HCT116 (cell line): ENCODE measurements around the gene QSOX1.

Experiments used
- CEBPB ChIP-seq: IDR thresholded peaks from 2 replicates; pipeline ENCODE4 v1.6.1; 2012; ENCODE audit warnings: low read depth
- CTCF ChIP-seq, 3 experiments: fragments of 200-600 bp in 1 of 3; sonication (generic) in 1 of 3; IDR thresholded peaks in 2 of 3; conservative IDR thresholded peaks in 1 of 3; 2 replicates each; pipeline ENCODE4 v1.5.1; 2012 to 2017; ENCODE audit warnings: low read depth in 2 of 3, low read length in 2 of 3, antibody characterized with exemption in 1 of 3, borderline replicate concordance in 1 of 3, control low read depth in 1 of 3, mild to moderate bottlenecking in 1 of 3, mixed read lengths in 1 of 3, mixed run types in 1 of 3, moderate library complexity in 1 of 3; ENCODE audit not compliant: insufficient read depth in 1 of 3
- EGR1 ChIP-seq: IDR thresholded peaks from 2 replicates; pipeline ENCODE4 v1.6.1; 2012; ENCODE audit warnings: low read depth
- EZH2 ChIP-seq: fragments of 200-600 bp; sonication (generic); IDR thresholded peaks from 2 replicates; pipeline ENCODE4 v1.6.1; 2017; ENCODE audit warnings: antibody characterized with exemption, mixed run types
- EZH2phosphoT487 ChIP-seq: fragments of 200-600 bp; IDR thresholded peaks from 2 replicates; pipeline ENCODE4 v1.6.1; 2018; ENCODE audit warnings: antibody characterized with exemption, borderline replicate concordance
- POLR2A ChIP-seq: IDR thresholded peaks from 2 replicates; pipeline ENCODE4 v1.7.0; 2011; ENCODE audit warnings: borderline replicate concordance; ENCODE audit not compliant: insufficient read depth, insufficient read length; ENCODE audit errors: extremely low read depth
- RAD21 ChIP-seq: IDR thresholded peaks from 2 replicates; pipeline ENCODE4 v1.6.1; 2012; ENCODE audit warnings: low read depth, mild to moderate bottlenecking
- SP1 ChIP-seq: IDR thresholded peaks from 2 replicates; pipeline ENCODE4 v1.6.1; 2012; ENCODE audit warnings: low read depth
- TCF7L2 ChIP-seq: IDR thresholded peaks from 2 replicates; pipeline ENCODE4 v1.7.0; 2011; ENCODE audit warnings: borderline replicate concordance, inconsistent platforms; ENCODE audit not compliant: insufficient read depth, insufficient read length; ENCODE audit errors: extremely low read depth
- ZBTB33 ChIP-seq: IDR thresholded peaks from 2 replicates; pipeline ENCODE4 v1.6.1; 2011; ENCODE audit warnings: mild to moderate bottlenecking, low read length, moderate library complexity; ENCODE audit not compliant: insufficient replicate concordance; ENCODE audit errors: extremely low read depth
- TF ChIP-seq, protein P1 (sequence below): IDR thresholded peaks from 2 replicates; pipeline ENCODE4 v1.6.1; 2012

DNA sequence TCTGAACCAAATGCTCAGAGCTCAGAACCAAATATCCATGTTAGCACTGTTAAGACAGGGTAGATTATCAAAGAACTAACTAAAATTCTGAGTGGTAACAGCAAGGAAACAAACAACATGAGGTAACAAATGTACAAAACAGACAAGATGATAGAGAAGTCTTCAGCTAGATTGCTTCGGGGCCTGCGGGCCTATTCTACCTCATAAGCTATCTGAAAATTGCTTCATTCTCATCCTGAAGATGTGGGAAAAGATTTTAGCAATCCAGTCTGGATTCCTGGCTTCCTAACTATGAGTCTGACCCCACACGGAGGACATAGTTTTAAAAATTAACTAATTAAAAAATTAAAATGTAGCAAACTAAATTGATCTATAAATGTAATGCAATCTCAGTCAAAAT lies 9.2 kb upstream of the QSOX1 start:
- TF ChIP-seq POLR2A = no peak
- no peak for TF ChIP-seq EZH2phosphoT487
- TF ChIP-seq CTCF (IDR thresholded peaks at IDR 0.05 in 2 of 3, conservative IDR thresholded peaks at IDR 0.05 in 1 of 3; ENCODE audit: borderline replicate concordance in 1 of 3, insufficient read depth in 1 of 3, low read depth in 2 of 3, low read length in 2 of 3) = no peak
- TF ChIP-seq EZH2 = no peak
- no peak for TF ChIP-seq TCF7L2
- TF ChIP-seq, protein P1, sequence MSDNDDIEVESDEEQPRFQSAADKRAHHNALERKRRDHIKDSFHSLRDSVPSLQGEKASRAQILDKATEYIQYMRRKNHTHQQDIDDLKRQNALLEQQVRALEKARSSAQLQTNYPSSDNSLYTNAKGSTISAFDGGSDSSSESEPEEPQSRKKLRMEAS = no peak
- TF ChIP-seq RAD21 = no peak
- no peak for TF ChIP-seq ZBTB33
- no peak for TF ChIP-seq EGR1
- no peak for TF ChIP-seq CEBPB
- no peak for TF ChIP-seq SP1
